HepG2 (cell line): Measurements from ENCODE around the gene MYCBP2. TPM values are rescaled to one million over a fixed set of nuclear protein-coding genes. Genes with fewer than 3 reads are reported as not detected.

Source experiments
- ATAC-seq: fragments of 200-7000 bp; cut with Tn5 transposase; 3 replicates; pipeline ENCODE4 v1.9.1; 2020; ENCODE audit warnings: mild to moderate bottlenecking, moderate library complexity
- BruUV-seq: library from RNA; stranded (reverse); fragments of 400-500 nt; replicated peaks from 2 replicates; lab custom pipeline; 2021; lab: Mats Ljungman, UMichigan
- CTCF ChIA-PET: fragments of 300-600 bp; formaldehyde crosslinking; extraction: SDS; loops from one replicate; lab custom pipeline; 2021; ENCODE audit warnings: low total read pairs, inconsistent platforms, low intra/inter-chr PET ratio; lab: Yijun Ruan, JAX
- POLR2A ChIA-PET: fragments of 350-600 bp; sonication (Branson Sonifier 250); formaldehyde crosslinking; loops from one replicate; lab custom pipeline; 2020; ENCODE audit warnings: antibody characterized with exemption, inconsistent platforms; lab: Yijun Ruan, JAX
- DNase-seq: peaks from one replicate; pipeline ENCODE4 v3.0.0-alpha.2; 2015; ENCODE audit warnings: low spot score
- FAIRE-seq: peaks from 3 replicates; lab custom pipeline; 2011; peaks lifted over from hg19 to GRCh38; lab: Jason Lieb, UNC
- H2AFZ ChIP-seq: one replicate; pipeline ENCODE4 v1.6.1; 2011; ENCODE audit warnings: low read length, inconsistent platforms
- H3K27ac ChIP-seq: fragments of 300-600 bp; 3 replicates; pipeline ENCODE4 v1.8.0; 2011; ENCODE audit warnings: mixed run types, mild to moderate bottlenecking, mixed read lengths, low read length, inconsistent platforms; ENCODE audit not compliant: insufficient read depth; ENCODE audit errors: extremely low read length
- H3K27me3 ChIP-seq, 2 experiments: fragments of 200-600 bp in 1 of 2; 2 replicates in 1 of 2; 3 replicates in 1 of 2; pipeline versions ENCODE4 v1.6.0 to v1.8.0; 2011; ENCODE audit warnings: low read length in 2 of 2, mild to moderate bottlenecking in 2 of 2, moderate library complexity in 2 of 2, inconsistent platforms in 1 of 2; ENCODE audit not compliant: insufficient read depth in 2 of 2, control insufficient read depth in 1 of 2
- H3K36me3 ChIP-seq, 2 experiments: fragments of 200-600 bp in 1 of 2; replicated peaks in 1 of 2; 2 replicates in 1 of 2; 3 replicates in 1 of 2; pipeline versions ENCODE4 v1.5.1 to v1.8.0; 2011; ENCODE audit warnings: low read length in 2 of 2, inconsistent platforms in 1 of 2; ENCODE audit not compliant: insufficient read depth in 2 of 2, control insufficient read depth in 1 of 2
- H3K4me1 ChIP-seq: 2 replicates; pipeline ENCODE4 v1.5.1; 2012; ENCODE audit warnings: low read length, inconsistent platforms; ENCODE audit not compliant: insufficient read depth
- H3K4me2 ChIP-seq: 2 replicates; pipeline ENCODE4 v1.6.0; 2011; ENCODE audit warnings: low read depth, low read length, inconsistent platforms
- H3K4me3 ChIP-seq, 3 experiments: fragments of 200-600 bp in 1 of 3; sonication (generic), shearing (Covaris generic) in 1 of 3; replicated peaks in 1 of 3; 2 replicates each; pipeline ENCODE4 v1.5.1; 2011 to 2016; ENCODE audit warnings: low read length in 3 of 3, inconsistent platforms in 2 of 3, low read depth in 2 of 3, mild to moderate bottlenecking in 2 of 3, control low read depth in 1 of 3, mixed read lengths in 1 of 3; ENCODE audit not compliant: insufficient read depth in 1 of 3
- H3K79me2 ChIP-seq: one replicate; pipeline ENCODE4 v1.6.1; 2011; ENCODE audit warnings: low read length, inconsistent platforms; ENCODE audit not compliant: insufficient read depth
- H3K9ac ChIP-seq: 2 replicates; pipeline ENCODE4 v1.6.0; 2011; ENCODE audit warnings: mild to moderate bottlenecking, low read depth, low read length, inconsistent platforms; ENCODE audit not compliant: insufficient read depth
- H3K9me3 ChIP-seq: 2 replicates; pipeline ENCODE4 v1.5.1; 2012; ENCODE audit warnings: mild to moderate bottlenecking, low read length
- H4K20me1 ChIP-seq: 2 replicates; pipeline ENCODE4 v1.6.0; 2011; ENCODE audit warnings: inconsistent platforms, mild to moderate bottlenecking, low read length, moderate library complexity; ENCODE audit not compliant: insufficient read depth
- ASH2L ChIP-seq: fragments of 300-600, 200-600 bp; sonication (generic); IDR thresholded peaks from 2 replicates; pipeline ENCODE4 v1.7.0; 2017; ENCODE audit warnings: low read depth, mild to moderate bottlenecking, moderate library complexity, mixed read lengths, low read length; ENCODE audit not compliant: insufficient read length
- ATF7 ChIP-seq, 2 experiments: fragments of 450-650 bp in 1 of 2; sonication (generic) in 1 of 2; formaldehyde crosslinking in 1 of 2; IDR thresholded peaks; 2 replicates each; pipeline versions ENCODE4 v1.4.0 to v1.6.1; 2016 to 2020; ENCODE audit warnings: antibody characterized with exemption in 1 of 2, mild to moderate bottlenecking in 1 of 2, missing genetic modification reagents in 1 of 2
- CEBPG ChIP-seq: IDR thresholded peaks from 2 replicates; pipeline ENCODE4 v1.6.1; 2016
- GRHL1 ChIP-seq: sonication (generic); formaldehyde crosslinking; conservative IDR thresholded peaks from 2 replicates; pipeline ENCODE4 v1.8.0; 2022; ENCODE audit warnings: missing genetic modification reagents
- HMGXB3 ChIP-seq: sonication (generic); formaldehyde crosslinking; IDR thresholded peaks from 2 replicates; pipeline ENCODE4 v1.4.0; 2020; ENCODE audit warnings: missing genetic modification reagents, borderline replicate concordance
- NCOA5 ChIP-seq: sonication (generic); formaldehyde crosslinking; IDR thresholded peaks from 2 replicates; pipeline ENCODE4 v1.4.0; 2020; ENCODE audit warnings: missing genetic modification reagents
- NKX3-1 ChIP-seq: sonication (generic); formaldehyde crosslinking; IDR thresholded peaks from 2 replicates; pipeline ENCODE4 v1.5.0; 2020; ENCODE audit warnings: missing genetic modification reagents
- SPEN ChIP-seq: sonication (generic); formaldehyde crosslinking; IDR thresholded peaks from 2 replicates; pipeline ENCODE4 v1.5.1; 2020; ENCODE audit warnings: low read depth, mild to moderate bottlenecking, missing genetic modification reagents
- TEAD2 ChIP-seq: sonication (generic); formaldehyde crosslinking; IDR thresholded peaks from 2 replicates; pipeline ENCODE4 v1.9.0; 2021; ENCODE audit warnings: missing genetic modification reagents
- TP53 ChIP-seq: sonication (generic); formaldehyde crosslinking; conservative IDR thresholded peaks from 2 replicates; pipeline ENCODE4 v1.4.0; 2020; ENCODE audit warnings: missing genetic modification reagents
- ZBTB39 ChIP-seq: sonication (generic); formaldehyde crosslinking; IDR thresholded peaks from 2 replicates; pipeline ENCODE4 v1.5.0; 2020; ENCODE audit warnings: missing genetic modification reagents
- ZFP36 ChIP-seq: fragments of 150-350 bp; IDR thresholded peaks from 2 replicates; pipeline ENCODE4 v1.6.1; 2018; ENCODE audit warnings: borderline replicate concordance, low read length, low read depth; ENCODE audit not compliant: partially characterized antibody
- ZMAT3 ChIP-seq: sonication (generic); formaldehyde crosslinking; conservative IDR thresholded peaks from 2 replicates; pipeline ENCODE4 v1.7.0; 2021; ENCODE audit warnings: missing genetic modification reagents
- ZNF24 ChIP-seq: fragments of 450-650 bp; IDR thresholded peaks from 2 replicates; pipeline ENCODE4 v1.6.1; 2017; ENCODE audit warnings: antibody characterized with exemption, mild to moderate bottlenecking
- ZNF563 ChIP-seq: sonication (generic); formaldehyde crosslinking; IDR thresholded peaks from 2 replicates; pipeline ENCODE4 v1.8.0; 2022; ENCODE audit warnings: mild to moderate bottlenecking, moderate library complexity, missing genetic modification reagents
- whole genome bisulfite sequencing: methylation state at CpG from one replicate; pipeline ENCODE4 v1.1.6; 2017; ENCODE audit warnings: low lambda C conversion rate; 5-methylcytosine and 5-hydroxymethylcytosine counted together
- in situ Hi-C: cut with HindIII; loops from 2 replicates; pipeline ENCODE4 v1.10.0; 2017; ENCODE audit warnings: low pct_unique_long_range_greater_than_20kb; ENCODE audit not compliant: extremely low pct_ligation_motif_present
- intact Hi-C: fragments of 100-400 bp; cut with micrococcal nuclease; formaldehyde crosslinking; loops from one replicate; pipeline ENCODE4 v1.10.0; 2022; ENCODE audit not compliant: unreplicated experiment
- polyA plus RNA-seq, 8 experiments: library from polyadenylated mRNA; depleted of rRNA in 3 of 8; stranded (reverse) in 7 of 8; unstranded in 1 of 8; fragments of >200 nt; fragmentation: Illumina TruSeq in 4 of 8; extraction: Trizol in 4 of 8; gene quantifications; 2 replicates each; pipeline versions ENCODE4 v1.2.1 to v1.2.3, GENCODE V29; 2011 to 2016; ENCODE audit warnings: low read depth in 4 of 8, missing spikeins in 1 of 8, mixed read lengths in 1 of 8; ENCODE audit not compliant: insufficient read depth in 1 of 8
- total RNA-seq, 5 experiments: library from RNA; depleted of rRNA; stranded (reverse); fragments of >200 nt; fragmentation: Illumina TruSeq; extraction: Trizol; gene quantifications; 2 replicates each; pipeline ENCODE4 v1.2.3, GENCODE V29; 2016; ENCODE audit warnings: low read depth in 1 of 5

Gene MYCBP2
- total and polyA plus RNA-seq, 2 of the 13 experiments (the other 11 are each of a cell fraction or from before 2014, with no cell fraction given), result 16.3 to 35.3 TPM

- Histone ChIP-seq H2AFZ (no peak overlapping the region), H3K4me1 (no peaks in the 10 kb centered on the region), H3K79me2 (no peaks in the 10 kb centered on the region), H3K4me3 (no peak overlapping the region), H3K36me3 (peaks cover 5 to 19% of the 10 kb centered on the region in 2 experiments; a peak in 4 of 5 replicates), H4K20me1 (no peaks in the 10 kb centered on the region), H3K27me3 (no peaks in the 10 kb centered on the region), H3K27ac (no peak overlapping the region), H3K9ac (no peak overlapping the region), H3K4me2 (no peak overlapping the region), H3K9me3 (no peaks in the 10 kb centered on the region)
- BruUV-seq, result no TSS peak
- TF ChIP-seq HMGXB3 (CRISPR knock-in tag) (no peak), ZBTB39 (CRISPR knock-in tag) (no peak), ZMAT3 (CRISPR knock-in tag) (no peak), SPEN (no peak), NKX3-1 (no peak), TP53 (CRISPR knock-in tag) (no peak), ATF7 (IDR thresholded peaks at IDR 0.05) (no peak), ATF7 (CRISPR knock-in tag; IDR thresholded peaks at IDR 0.05) (no peak), ZNF24 (no peak), ASH2L (no peak), ZNF563 (CRISPR knock-in tag) (no peak), GRHL1 (no peak), CEBPG (CRISPR knock-in tag) (no peak), NCOA5 (CRISPR knock-in tag) (no peak), ZFP36 (no peak), TEAD2 (CRISPR knock-in tag) (no peak)
- ATAC-seq, result no peak
- no peak for DNase-seq
- intact Hi-C loops, result no loop called here
- CTCF ChIA-PET, result no interaction called here
- in situ Hi-C loops, result no loop called here
- 97% methylated on average over 2 of the region's 2 CpGs for WGBS
- FAIRE-seq, result no peak
- POLR2A ChIA-PET, result no interaction called here
Observed at GRCh38 chr13:77171451-77171850, 155.4 kb downstream of the MYCBP2 start.
